ENCODE measurements around the gene ETDC. TPM values are rescaled to one million over a fixed set of nuclear protein-coding genes. Genes with fewer than 3 reads are reported as not detected.

ETDC gene
- total RNA-seq, 1 donor from 2014 or later = not detected

DNA sequence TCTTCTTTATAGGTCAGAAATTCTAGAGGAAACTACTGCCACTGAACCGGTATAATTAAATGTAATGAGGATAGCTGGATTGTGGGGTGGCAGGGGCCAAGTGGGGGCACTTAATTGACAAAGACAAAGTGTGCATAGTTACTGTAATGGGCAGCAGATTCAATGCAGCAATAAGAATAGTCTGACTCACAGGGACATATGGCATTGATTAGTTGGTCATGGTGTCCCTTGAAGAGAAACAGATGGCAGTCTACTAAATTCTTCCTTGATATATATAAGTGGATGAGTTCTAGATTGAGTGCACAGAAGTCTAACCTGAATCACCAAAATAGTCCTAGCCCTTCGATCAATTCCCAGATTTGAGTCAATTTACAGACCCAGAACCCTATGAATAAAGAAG lies 31.6 kb downstream of the ETDC start:
- DNase-seq (ENCODE audit: low spot score) = no peak
- intact Hi-C loops (cut with DNase I) = no loop called here

DNA sequence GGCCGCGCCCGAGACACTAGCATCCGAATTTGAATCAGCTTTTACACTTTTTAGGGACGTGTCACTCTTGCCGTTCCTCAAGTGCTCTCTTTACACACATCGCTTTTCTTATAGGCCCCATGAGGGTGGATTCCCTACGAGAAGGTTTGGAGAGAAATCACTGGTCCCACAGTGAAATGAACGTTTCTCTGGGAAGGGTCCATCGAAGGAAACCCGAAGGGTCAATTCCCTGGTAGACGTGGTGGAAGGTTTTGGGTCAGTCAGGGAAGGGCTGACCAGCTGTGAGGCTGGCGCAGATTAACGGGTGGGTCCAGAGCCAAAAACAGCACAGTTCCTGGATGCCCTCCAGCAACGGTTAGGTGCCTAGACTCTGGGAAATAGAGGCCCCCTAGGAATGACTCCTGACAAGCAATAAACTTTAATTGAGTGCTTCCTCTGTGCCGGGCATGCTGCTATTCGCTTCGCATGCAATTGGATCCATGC lies 35.9 kb downstream of the ETDC start:
- no peak for DNase-seq (ENCODE audit: low spot score)
- intact Hi-C loops (cut with DNase I) = no loop called here

DNA sequence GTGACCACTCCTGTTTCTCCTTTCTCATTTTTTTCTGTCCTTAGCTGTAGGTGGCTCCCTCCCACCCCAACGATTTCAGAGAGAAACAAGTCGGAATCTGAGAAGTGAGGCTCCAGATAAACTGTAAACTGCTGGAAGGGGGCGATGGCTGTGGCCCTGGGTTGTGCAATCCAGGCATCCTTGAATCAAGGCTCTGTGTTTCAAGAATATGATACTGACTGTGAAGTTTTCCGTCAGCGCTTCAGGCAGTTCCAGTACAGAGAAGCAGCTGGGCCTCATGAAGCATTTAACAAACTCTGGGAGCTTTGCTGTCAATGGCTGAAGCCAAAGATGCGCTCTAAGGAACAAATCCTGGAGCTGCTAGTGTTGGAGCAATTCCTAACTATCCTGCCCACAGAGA lies 37.7 kb downstream of the ETDC start:
- intact Hi-C loops (cut with DNase I) = no loop called here
- DNase-seq (ENCODE audit: low spot score) = no peak

DNA sequence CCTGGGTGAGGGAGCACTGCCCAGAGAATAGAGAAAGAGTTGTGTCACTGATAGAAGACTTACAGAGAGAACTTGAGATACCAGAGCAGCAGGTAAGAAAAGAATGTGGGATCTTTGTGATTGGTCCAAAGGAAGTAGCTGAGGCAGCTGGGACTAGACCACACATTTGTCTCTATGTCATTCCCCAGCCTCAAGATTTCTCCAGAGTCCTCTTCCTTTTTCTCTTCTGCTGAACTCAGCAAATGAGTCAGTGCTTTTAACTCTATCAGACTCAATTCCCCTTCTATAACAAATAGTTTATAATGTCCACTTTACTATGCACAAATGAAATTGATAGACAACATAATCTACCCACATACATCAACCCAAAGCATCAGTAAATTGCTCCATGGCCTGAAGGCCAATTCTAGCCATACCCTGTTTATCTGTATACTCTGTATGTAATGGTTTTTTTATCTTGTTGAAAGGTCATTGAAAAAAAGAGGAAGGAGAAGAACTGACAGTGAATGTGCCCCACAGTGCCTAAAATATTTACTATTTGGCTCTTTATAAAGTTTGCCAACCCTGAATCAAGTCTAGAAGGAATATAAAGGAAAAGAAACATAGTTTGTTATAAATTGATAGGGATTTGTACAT lies 38.2 kb downstream of the ETDC start:
- DNase-seq (ENCODE audit: low spot score) = no peak
- intact Hi-C loops (cut with DNase I) = no loop called here

DNA sequence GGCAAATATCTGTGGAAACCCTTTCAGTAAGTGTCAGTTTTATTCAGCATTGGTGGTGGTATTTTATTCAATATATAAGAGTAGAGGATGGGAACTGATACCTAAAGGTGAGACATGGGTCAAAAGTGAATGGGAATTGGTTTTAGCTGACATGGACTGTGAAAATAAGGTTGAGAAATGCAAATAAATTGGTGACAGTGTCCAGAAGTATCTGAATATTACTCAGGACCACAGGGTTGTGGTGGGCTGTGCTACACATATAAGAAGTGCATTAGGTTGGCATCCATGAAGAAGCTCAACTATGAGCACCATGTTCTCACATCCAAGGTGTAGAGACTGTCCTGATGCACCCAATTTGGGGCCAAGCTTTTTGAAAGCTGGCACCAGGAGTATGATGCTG lies 45.0 kb downstream of the ETDC start:
- intact Hi-C loops (cut with DNase I) = no loop called here
- DNase-seq (ENCODE audit: low spot score) = no peak

Other genes with a start within 250 kb of the ETDC start
- 2.0 TPM for gene SMIM10L2B, start 210.8 kb upstream of the ETDC start, total RNA-seq
- gene ETDB, start 189.0 kb upstream of the ETDC start, total RNA-seq = not detected
- not detected for gene CT55, start 138.1 kb upstream of the ETDC start, total RNA-seq
- gene ETDA, start 57.4 kb upstream of the ETDC start, total RNA-seq = not detected
- gene ZNF75D, start 34.6 kb downstream of the ETDC start, total RNA-seq = 2.8 TPM
- 6.4 TPM for gene ZNF449, start 35.3 kb downstream of the ETDC start, total RNA-seq
- gene SMIM10L2A, start 112.5 kb downstream of the ETDC start, total RNA-seq = 0.97 TPM
- gene INTS6L, start 211.2 kb downstream of the ETDC start, total RNA-seq = 3.7 TPM